Measurements from ENCODE around the gene FOXB1.

FOXB1 gene

DNA sequence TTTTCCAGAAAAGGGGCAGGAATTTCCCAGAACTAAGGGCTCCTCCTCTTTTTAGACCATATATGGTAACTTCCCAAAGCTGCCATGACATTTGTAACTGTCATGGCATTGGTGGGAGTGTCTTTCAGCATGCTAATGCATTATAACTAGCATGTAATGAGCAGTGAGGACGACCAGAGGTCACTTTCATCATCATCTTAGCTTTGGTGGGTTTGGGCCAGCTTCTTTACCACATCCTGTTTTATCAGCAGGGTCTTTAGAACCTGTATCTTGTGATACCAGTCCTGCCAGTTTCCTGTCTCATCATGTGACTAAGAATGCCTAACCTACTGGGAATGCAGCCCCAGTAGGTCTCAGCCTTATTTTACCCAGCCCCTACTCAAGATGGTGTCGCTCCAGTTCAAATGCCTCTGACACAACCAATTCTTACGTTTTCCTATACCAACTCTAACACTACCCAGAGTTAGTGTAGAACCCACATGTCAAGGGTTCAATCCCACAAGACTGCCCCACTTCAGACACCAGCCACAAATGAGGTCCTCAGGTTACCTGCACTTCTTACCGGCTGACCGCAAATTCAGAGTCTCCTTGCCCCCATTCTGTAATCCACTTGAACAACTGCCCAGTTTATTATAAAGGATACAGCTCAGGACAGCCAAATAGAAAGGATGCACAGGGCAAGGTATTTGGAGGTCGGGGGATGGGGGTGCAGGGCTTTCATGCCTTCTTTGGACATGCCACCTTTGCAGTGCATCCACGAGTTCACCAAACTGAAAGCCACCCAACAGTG is 17.7 kb downstream of the FOXB1 start:
- DNase-seq = no peak

DNA sequence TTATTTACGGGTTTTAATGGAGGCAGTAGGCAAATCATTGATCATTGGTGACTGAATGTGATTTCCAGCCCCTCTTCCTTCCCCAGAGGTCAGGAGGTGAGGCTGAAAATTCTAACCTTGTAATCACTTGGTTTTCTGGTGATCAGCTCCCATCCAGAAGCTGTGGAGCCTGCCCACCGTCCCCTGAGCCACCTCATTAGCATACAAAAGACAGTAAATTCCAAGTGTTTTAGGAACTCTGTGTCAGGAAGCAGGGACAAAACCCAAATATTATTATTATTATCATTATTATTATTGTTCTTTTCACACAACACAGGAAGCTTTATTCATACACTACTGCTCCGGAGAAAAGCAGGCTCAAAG is 18.2 kb downstream of the FOXB1 start:
- no peak for DNase-seq

- no peak for DNase-seq
These were observed 22.4 kb downstream of the FOXB1 start for GRCh38 chr15:60026555-60026954.

DNA sequence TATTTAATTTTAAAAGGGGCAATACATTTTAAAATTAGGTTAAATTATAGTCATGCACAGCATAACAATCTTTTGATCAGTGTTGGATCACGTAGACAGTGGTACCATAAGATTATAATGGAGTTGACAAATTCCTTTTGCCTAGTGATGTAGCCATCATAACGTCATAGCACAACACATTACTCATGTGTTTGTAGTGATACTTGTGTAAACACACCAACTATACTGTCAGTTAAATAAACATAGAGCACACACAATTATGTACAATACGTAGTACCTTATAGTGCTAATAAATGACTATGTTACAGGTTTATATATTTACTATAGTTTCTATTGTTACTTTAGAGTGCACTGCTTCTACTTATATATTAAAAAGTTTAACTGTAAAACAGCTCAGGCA is 31.2 kb downstream of the FOXB1 start:
- DNase-seq = no peak

DNA sequence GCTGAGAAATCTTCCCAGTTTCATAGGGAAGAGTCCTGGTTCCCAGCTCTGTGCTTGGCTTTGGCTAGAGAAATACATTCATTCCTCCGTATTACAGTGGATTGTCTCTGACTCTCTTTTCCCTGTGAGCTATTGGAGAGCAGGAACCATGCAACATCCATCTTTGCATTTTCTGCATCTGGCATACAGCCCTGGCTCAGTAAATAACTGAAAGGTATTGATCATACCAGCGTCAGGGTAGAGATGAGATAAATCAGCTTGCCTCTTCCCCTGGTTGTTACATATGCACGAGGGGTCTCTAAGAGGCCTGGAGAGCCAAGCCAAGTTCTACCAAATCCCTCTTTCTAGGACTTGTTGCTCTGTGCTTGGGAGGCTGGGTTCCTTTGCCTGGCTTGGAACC is 35.2 kb downstream of the FOXB1 start:
- DNase-seq = no peak

- DNase-seq = no peak
These were observed 39.8 kb downstream of the FOXB1 start for GRCh38 chr15:60043744-60044435.

GRCh38 chr15:60044636-60045270 is 40.6 kb downstream of the FOXB1 start:
- no peak for DNase-seq

DNA sequence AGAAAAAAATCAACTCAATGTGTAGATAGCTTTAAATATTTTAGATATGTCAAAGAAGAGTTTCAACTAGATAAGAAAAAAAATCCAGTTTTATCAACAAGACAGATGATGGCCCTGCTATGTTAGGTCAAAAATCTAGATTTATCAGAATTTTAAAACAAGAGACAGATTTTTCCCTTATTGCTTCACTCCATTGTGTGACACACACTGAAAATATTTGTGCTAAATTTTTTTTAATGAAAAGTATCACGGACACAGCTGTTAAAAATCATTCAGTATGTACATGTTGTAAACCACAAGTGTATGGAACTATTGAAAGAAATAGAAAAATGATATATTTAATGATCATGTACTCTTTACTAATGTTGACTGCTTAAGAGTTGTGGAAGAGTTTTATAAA is 43.6 kb downstream of the FOXB1 start:
- no peak for DNase-seq

DNA sequence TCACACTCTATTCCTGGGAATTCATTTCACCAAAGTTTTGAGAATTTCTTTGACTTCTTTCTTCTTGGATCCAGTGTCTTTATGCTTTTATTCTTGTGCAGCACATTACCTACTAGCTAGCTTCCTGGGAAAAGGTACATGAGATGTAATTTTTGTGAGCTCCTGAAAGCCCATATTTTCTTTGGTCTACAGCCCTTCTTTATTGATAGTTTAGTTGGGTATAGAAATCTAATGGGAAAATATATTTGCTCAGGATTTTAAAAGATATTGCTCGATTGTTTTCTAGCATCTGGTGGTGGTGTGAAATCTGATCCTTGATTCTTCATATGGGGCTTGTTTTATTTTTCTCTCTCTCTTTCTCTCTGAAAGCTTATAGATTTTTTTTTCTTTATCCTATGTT is 45.8 kb downstream of the FOXB1 start:
- no peak for DNase-seq

GRCh38 chr15:60052796-60053195 is 48.7 kb downstream of the FOXB1 start:
- DNase-seq = no peak

DNA sequence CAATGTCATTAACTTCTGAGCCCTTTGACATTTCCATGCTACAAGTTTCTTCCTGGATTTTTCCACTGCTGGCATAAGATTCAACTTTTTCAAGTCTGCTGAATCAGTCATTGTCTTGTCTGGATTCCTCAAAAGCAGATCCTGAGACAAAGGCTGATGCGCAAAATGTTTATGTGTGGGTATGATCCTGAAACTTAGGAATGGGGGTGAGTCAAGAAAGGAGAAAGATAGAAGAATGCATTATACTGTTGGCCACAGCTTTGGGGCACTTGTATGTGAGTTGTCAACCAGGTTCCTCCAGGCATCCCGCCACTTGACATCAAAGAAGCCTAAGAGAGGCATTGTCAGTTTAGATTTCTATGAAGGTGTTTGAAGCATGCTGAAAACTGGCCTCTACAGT is 50.4 kb downstream of the FOXB1 start:
- DNase-seq = no peak

Data from activated CD4-positive, CD25-positive, alpha-beta regulatory T cell (primary cell).